ENCODE measurements around the gene NFYC. TPM values are rescaled to one million over a fixed set of nuclear protein-coding genes. Genes with fewer than 3 reads are reported as not detected.
A peak's percentile ranks its signal among the peaks of the same experiment; 100 is the strongest.

The NFYC gene
- total and polyA plus RNA-seq, 2 experiments from 2014 or later = 36.2 to 42.7 TPM

DNA sequence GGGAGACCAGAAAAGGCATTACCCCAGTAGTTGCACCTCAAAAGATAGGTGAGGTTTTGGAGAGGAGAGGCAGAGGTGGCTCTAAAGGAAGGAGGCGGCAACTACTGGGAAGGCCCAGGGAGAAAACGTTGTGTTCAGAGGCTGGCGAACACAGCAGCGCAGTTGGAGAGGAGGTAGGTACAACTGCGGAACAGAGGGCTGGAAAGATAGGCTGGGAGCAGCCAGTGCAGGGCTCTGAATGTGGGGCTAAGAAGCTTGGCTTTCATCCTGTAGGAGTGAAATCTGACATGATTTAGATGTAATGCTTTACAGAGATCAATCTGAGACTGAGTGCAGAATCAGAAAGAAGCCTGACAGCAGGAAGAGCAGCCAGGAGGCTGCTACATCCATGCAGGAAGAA lies 39.0 kb upstream of the NFYC start (continued):
- TF ChIP-seq, protein P1, sequence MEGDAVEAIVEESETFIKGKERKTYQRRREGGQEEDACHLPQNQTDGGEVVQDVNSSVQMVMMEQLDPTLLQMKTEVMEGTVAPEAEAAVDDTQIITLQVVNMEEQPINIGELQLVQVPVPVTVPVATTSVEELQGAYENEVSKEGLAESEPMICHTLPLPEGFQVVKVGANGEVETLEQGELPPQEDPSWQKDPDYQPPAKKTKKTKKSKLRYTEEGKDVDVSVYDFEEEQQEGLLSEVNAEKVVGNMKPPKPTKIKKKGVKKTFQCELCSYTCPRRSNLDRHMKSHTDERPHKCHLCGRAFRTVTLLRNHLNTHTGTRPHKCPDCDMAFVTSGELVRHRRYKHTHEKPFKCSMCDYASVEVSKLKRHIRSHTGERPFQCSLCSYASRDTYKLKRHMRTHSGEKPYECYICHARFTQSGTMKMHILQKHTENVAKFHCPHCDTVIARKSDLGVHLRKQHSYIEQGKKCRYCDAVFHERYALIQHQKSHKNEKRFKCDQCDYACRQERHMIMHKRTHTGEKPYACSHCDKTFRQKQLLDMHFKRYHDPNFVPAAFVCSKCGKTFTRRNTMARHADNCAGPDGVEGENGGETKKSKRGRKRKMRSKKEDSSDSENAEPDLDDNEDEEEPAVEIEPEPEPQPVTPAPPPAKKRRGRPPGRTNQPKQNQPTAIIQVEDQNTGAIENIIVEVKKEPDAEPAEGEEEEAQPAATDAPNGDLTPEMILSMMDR (conservative IDR thresholded peaks at IDR 0.05; ENCODE audit: low read depth in 2 of 2) = no peak
- TF ChIP-seq NANOG (IDR thresholded peaks at IDR 0.05; ENCODE audit: borderline replicate concordance) = no peak
- no peak for TF ChIP-seq JUNB (IDR thresholded peaks at IDR 0.05; ENCODE audit: unreplicated experiment)

DNA sequence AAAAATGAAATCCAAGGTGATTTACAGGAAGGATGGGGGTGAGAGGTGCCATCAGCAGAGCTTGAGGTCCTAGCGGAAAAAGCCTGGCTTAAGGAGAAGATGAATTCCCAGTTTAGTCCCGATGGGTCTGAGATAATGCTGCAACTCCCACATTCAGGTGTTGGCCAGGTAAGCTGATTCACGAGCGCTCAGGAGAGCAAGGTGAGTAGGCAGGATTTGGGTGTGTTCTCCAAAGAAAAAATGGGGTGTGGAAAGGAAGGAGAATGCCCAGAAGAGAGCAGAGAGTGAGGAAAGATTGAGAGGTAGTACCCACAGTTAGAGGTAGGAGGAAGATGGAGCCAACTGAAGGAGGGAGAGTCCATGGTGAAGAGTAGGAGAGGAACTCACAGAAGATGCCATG lies 38.5 kb upstream of the NFYC start:
- DNase-seq (ENCODE audit: low spot score) = no peak
- Histone ChIP-seq H4K20me1 (replicated peaks; ENCODE audit: insufficient read depth) (peaks cover 6% of the 10 kb centered on the region; the same call in 1 of the 2 replicates), H3K27me3 (ENCODE audit: insufficient read depth) (no peaks in the 10 kb centered on the region), H3K79me2 (replicated peaks; ENCODE audit: insufficient read depth) (no peaks in the 10 kb centered on the region), H3K36me3 (ENCODE audit: insufficient read depth) (no peaks in the 10 kb centered on the region), H3F3A (replicated peaks; ENCODE audit: low read depth) (no peaks in the 10 kb centered on the region), H3K4me1 (ENCODE audit: insufficient read depth) (peaks cover 22% of the 10 kb centered on the region), H2AFZ (no peak overlapping the region), H3K27ac (ENCODE audit: low read depth) (no peak overlapping the region), H3K4me3 (no peak overlapping the region), H3K9me2 (ENCODE audit: insufficient read depth) (no peaks in the 10 kb centered on the region), H3K4me2 (no peak overlapping the region)
- H3K27ac Mint-ChIP-seq = no peak overlapping the region
- TF ChIP-seq, protein P1 (conservative IDR thresholded peaks at IDR 0.05; ENCODE audit: low read depth in 2 of 2) = no peak
- no peak for TF ChIP-seq ZNF331 (CRISPR knock-in tag; IDR thresholded peaks at IDR 0.05; ENCODE audit: low read depth)
- TF ChIP-seq, protein P2, sequence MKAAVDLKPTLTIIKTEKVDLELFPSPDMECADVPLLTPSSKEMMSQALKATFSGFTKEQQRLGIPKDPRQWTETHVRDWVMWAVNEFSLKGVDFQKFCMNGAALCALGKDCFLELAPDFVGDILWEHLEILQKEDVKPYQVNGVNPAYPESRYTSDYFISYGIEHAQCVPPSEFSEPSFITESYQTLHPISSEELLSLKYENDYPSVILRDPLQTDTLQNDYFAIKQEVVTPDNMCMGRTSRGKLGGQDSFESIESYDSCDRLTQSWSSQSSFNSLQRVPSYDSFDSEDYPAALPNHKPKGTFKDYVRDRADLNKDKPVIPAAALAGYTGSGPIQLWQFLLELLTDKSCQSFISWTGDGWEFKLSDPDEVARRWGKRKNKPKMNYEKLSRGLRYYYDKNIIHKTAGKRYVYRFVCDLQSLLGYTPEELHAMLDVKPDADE (IDR thresholded peaks at IDR 0.05) = no peak
- H3K27me3 Mint-ChIP-seq (ENCODE audit: insufficient read depth, low read depth, poor library complexity) = peaks cover 8% of the 10 kb centered on the region
- peaks cover 14% of the 10 kb centered on the region for H3K4me1 Mint-ChIP-seq
- no peak for ATAC-seq
- peaks cover 2% of the 10 kb centered on the region; the same call in 1 of the 3 replicates for H3K36me3 Mint-ChIP-seq (ENCODE audit: low read depth)
- no peaks in the 10 kb centered on the region for H3K9me3 Mint-ChIP-seq
- no peak overlapping the region for H3K4me3 Mint-ChIP-seq

DNA sequence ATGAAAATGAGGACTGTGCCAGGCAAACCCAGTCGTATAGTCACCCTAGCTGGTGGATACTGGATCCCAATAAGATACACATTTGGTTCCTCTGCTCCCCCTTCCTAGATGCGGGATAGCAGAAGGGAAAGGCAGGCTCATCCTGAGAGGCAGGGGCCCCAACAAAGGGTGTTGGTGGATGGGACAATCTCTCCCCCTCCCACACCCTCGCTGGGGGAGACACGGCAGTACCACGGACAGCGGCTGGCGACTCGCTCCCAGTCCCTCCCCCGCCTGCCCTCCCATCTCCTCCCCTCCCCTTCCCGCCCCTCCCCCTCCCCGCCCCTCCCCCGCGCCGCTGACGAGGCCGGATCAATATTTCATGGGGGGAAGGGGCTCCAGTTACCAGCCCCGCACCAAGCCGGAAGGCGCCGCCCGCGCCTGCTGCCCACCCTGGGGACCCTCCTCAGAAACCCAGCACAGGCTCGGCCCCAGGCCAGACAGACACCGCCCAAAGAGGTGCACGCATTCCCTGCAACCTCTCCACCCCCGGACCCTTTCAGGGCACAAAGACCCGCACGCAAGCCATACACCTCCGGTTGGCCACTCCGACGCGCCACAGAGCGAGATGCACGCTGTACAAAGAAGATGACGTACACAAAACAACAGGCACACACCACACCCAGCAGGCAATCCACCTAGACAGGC lies 37.5 kb upstream of the NFYC start:
- Mint-ChIP-seq H3K36me3 (ENCODE audit: low read depth) (peaks cover 5% of the 10 kb centered on the region; the same call in 1 of the 3 replicates), H3K4me1 (peaks cover 14% of the 10 kb centered on the region), H3K27ac (peak overlapping the region; percentile 75), H3K27me3 (ENCODE audit: insufficient read depth, low read depth, poor library complexity) (peaks cover 8% of the 10 kb centered on the region), H3K4me3 (peak overlapping the region; percentile 73; the same call in 2 of the 3 replicates), H3K9me3 (no peaks in the 10 kb centered on the region)
- Histone ChIP-seq H3K79me2 (replicated peaks; ENCODE audit: insufficient read depth) (no peaks in the 10 kb centered on the region), H3K27me3 (ENCODE audit: insufficient read depth) (no peaks in the 10 kb centered on the region), H3K4me1 (ENCODE audit: insufficient read depth) (peaks cover 22% of the 10 kb centered on the region), H3K4me2 (peak overlapping the region; percentile 96), H3K4me3 (peak overlapping the region; percentile 72), H4K20me1 (replicated peaks; ENCODE audit: insufficient read depth) (peaks cover 6% of the 10 kb centered on the region; the same call in 1 of the 2 replicates), H3K9me2 (ENCODE audit: insufficient read depth) (no peaks in the 10 kb centered on the region), H3K27ac (ENCODE audit: low read depth) (no peak overlapping the region), H3F3A (replicated peaks; ENCODE audit: low read depth) (no peaks in the 10 kb centered on the region), H3K36me3 (ENCODE audit: insufficient read depth) (no peaks in the 10 kb centered on the region), H2AFZ (peak overlapping the region; percentile 94)
- peak; percentile 80 for DNase-seq (ENCODE audit: low spot score)
- peak; percentile 65 for ATAC-seq
- TF ChIP-seq, protein P3, sequence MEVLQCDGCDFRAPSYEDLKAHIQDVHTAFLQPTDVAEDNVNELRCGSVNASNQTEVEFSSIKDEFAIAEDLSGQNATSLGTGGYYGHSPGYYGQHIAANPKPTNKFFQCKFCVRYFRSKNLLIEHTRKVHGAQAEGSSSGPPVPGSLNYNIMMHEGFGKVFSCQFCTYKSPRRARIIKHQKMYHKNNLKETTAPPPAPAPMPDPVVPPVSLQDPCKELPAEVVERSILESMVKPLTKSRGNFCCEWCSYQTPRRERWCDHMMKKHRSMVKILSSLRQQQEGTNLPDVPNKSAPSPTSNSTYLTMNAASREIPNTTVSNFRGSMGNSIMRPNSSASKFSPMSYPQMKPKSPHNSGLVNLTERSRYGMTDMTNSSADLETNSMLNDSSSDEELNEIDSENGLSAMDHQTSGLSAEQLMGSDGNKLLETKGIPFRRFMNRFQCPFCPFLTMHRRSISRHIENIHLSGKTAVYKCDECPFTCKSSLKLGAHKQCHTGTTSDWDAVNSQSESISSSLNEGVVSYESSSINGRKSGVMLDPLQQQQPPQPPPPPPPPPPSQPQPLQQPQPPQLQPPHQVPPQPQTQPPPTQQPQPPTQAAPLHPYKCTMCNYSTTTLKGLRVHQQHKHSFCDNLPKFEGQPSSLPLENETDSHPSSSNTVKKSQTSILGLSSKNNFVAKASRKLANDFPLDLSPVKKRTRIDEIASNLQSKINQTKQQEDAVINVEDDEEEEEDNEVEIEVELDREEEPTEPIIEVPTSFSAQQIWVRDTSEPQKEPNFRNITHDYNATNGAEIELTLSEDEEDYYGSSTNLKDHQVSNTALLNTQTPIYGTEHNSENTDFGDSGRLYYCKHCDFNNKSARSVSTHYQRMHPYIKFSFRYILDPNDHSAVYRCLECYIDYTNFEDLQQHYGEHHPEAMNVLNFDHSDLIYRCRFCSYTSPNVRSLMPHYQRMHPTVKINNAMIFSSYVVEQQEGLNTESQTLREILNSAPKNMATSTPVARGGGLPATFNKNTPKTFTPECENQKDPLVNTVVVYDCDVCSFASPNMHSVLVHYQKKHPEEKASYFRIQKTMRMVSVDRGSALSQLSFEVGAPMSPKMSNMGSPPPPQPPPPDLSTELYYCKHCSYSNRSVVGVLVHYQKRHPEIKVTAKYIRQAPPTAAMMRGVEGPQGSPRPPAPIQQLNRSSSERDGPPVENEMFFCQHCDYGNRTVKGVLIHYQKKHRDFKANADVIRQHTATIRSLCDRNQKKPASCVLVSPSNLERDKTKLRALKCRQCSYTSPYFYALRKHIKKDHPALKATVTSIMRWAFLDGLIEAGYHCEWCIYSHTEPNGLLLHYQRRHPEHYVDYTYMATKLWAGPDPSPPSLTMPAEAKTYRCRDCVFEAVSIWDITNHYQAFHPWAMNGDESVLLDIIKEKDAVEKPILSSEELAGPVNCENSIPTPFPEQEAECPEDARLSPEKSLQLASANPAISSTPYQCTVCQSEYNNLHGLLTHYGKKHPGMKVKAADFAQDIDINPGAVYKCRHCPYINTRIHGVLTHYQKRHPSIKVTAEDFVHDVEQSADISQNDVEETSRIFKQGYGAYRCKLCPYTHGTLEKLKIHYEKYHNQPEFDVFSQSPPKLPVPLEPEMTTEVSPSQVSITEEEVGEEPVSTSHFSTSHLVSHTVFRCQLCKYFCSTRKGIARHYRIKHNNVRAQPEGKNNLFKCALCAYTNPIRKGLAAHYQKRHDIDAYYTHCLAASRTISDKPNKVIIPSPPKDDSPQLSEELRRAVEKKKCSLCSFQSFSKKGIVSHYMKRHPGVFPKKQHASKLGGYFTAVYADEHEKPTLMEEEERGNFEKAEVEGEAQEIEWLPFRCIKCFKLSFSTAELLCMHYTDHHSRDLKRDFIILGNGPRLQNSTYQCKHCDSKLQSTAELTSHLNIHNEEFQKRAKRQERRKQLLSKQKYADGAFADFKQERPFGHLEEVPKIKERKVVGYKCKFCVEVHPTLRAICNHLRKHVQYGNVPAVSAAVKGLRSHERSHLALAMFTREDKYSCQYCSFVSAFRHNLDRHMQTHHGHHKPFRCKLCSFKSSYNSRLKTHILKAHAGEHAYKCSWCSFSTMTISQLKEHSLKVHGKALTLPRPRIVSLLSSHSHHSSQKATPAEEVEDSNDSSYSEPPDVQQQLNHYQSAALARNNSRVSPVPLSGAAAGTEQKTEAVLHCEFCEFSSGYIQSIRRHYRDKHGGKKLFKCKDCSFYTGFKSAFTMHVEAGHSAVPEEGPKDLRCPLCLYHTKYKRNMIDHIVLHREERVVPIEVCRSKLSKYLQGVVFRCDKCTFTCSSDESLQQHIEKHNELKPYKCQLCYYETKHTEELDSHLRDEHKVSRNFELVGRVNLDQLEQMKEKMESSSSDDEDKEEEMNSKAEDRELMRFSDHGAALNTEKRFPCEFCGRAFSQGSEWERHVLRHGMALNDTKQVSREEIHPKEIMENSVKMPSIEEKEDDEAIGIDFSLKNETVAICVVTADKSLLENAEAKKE (CRISPR knock-in tag; IDR thresholded peaks at IDR 0.05) = no peak

Measured in GM23338 (cell line).